Measurements from ENCODE around the gene KIF5A.

The KIF5A gene

GRCh38 chr12:57609101-57609780, 59.4 kb downstream of the KIF5A start:
- Histone ChIP-seq H3K9me3 (ENCODE audit: low read length) (no peaks in the 10 kb centered on the region), H3K4me1 (ENCODE audit: insufficient read depth, low read length) (peaks cover 31% of the 10 kb centered on the region), H3K27me3 (ENCODE audit: insufficient read depth, low read length) (no peaks in the 10 kb centered on the region), H3K36me3 (ENCODE audit: insufficient read depth, low read length) (peaks cover 43% of the 10 kb centered on the region), H2AFZ (ENCODE audit: low read depth, low read length) (no peak overlapping the region), H3K4me3 (ENCODE audit: low read length) (no peak overlapping the region)

GRCh38 chr12:57609781-57610553, 60.1 kb downstream of the KIF5A start:
- H2AFZ ChIP-seq (ENCODE audit: low read depth, low read length) = no peak overlapping the region
- H3K9me3 ChIP-seq (ENCODE audit: low read length) = no peaks in the 10 kb centered on the region
- H3K36me3 ChIP-seq (ENCODE audit: insufficient read depth, low read length) = peaks cover 48% of the 10 kb centered on the region
- H3K27me3 ChIP-seq (ENCODE audit: insufficient read depth, low read length) = no peaks in the 10 kb centered on the region
- peaks cover 26% of the 10 kb centered on the region for H3K4me1 ChIP-seq (ENCODE audit: insufficient read depth, low read length)
- H3K4me3 ChIP-seq (ENCODE audit: low read length) = no peak overlapping the region

- Histone ChIP-seq H3K36me3 (ENCODE audit: insufficient read depth, low read length) (peaks cover 54% of the 10 kb centered on the region), H3K9me3 (ENCODE audit: low read length) (peaks cover 2% of the 10 kb centered on the region), H3K27me3 (ENCODE audit: insufficient read depth, low read length) (no peaks in the 10 kb centered on the region), H3K4me3 (ENCODE audit: low read length) (peak overlapping the region; percentile 59), H2AFZ (ENCODE audit: low read depth, low read length) (peak overlapping the region; percentile 55), H3K4me1 (ENCODE audit: insufficient read depth, low read length) (peaks cover 19% of the 10 kb centered on the region)
Measured at GRCh38 chr12:57610554-57611107, 60.8 kb downstream of the KIF5A start.

GRCh38 chr12:57611108-57611826, 61.4 kb downstream of the KIF5A start, which contains the start of gene ARHGEF25:
TSS of gene ARHGEF25 (plus strand) at chr12:57611435. CDS start at chr12:57611895, 460 bp downstream.
- peak within 1 kb of the TSS; percentile 59 for H3K4me3 ChIP-seq (ENCODE audit: low read length)
- H2AFZ ChIP-seq (ENCODE audit: low read depth, low read length) = peak within 1 kb of the TSS; percentile 55
- H3K27me3 ChIP-seq (ENCODE audit: insufficient read depth, low read length) = no peaks in the 10 kb centered on the region
- peaks cover 61% of the 10 kb centered on the region for H3K36me3 ChIP-seq (ENCODE audit: insufficient read depth, low read length)
- H3K4me1 ChIP-seq (ENCODE audit: insufficient read depth, low read length) = peaks cover 13% of the 10 kb centered on the region
- H3K9me3 ChIP-seq (ENCODE audit: low read length) = peaks cover 2% of the 10 kb centered on the region

- Histone ChIP-seq H3K36me3 (ENCODE audit: insufficient read depth, low read length) (peaks cover 60% of the 10 kb centered on the region), H3K27me3 (ENCODE audit: insufficient read depth, low read length) (no peaks in the 10 kb centered on the region), H2AFZ (ENCODE audit: low read depth, low read length) (no peak overlapping the region), H3K4me1 (ENCODE audit: insufficient read depth, low read length) (peaks cover 13% of the 10 kb centered on the region), H3K9me3 (ENCODE audit: low read length) (peaks cover 2% of the 10 kb centered on the region), H3K4me3 (ENCODE audit: low read length) (peak overlapping the region; percentile 58)
Measured at GRCh38 chr12:57611827-57612710, 62.2 kb downstream of the KIF5A start.

DNA sequence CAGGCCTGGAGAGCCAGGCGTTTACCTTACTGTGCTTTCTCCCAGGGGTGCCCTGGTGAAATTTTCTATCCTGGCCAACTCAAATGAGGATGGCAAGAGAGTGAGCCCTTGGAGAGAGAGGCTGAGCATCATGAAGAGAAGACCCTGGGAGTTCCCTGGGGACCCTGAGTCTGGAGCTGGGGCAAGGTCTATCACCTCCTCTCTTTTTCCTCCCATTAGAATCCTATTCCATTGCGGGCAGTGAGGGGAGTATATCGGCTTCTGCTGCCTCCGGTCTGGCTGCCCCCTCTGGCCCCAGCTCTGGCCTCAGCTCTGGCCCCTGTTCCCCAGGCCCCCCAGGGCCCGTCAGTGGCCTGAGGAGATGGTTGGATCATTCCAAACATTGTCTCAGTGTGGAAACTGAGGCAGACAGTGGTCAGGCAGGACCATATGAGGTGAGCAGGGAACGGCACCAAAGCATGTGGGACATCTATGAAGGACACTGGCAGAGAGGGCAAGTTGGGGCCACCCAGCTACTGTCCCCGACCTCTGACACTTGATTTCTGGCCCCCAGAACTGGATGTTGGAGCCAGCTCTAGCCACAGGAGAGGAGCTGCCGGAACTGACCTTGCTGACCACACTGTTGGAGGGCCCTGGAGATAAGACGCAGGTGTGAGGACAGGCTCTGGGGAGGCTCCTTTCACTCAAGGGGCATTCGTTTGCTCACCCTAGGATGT, 63.0 kb downstream of the KIF5A start:
- Histone ChIP-seq H3K4me3 (ENCODE audit: low read length) (no peak overlapping the region), H3K9me3 (ENCODE audit: low read length) (peaks cover 2% of the 10 kb centered on the region)

GRCh38 chr12:57613427-57614109, 63.7 kb downstream of the KIF5A start:
- no peaks in the 10 kb centered on the region for H3K27me3 ChIP-seq (ENCODE audit: insufficient read depth, low read length)
- H3K36me3 ChIP-seq (ENCODE audit: insufficient read depth, low read length) = peaks cover 51% of the 10 kb centered on the region

More for the DNA sequence above, 63.0 kb downstream of the KIF5A start:
- peaks cover 13% of the 10 kb centered on the region for H3K4me1 ChIP-seq (ENCODE audit: insufficient read depth, low read length)
- H3K27me3 ChIP-seq (ENCODE audit: insufficient read depth, low read length) = no peaks in the 10 kb centered on the region
- H2AFZ ChIP-seq (ENCODE audit: low read depth, low read length) = no peak overlapping the region
- H3K36me3 ChIP-seq (ENCODE audit: insufficient read depth, low read length) = peaks cover 58% of the 10 kb centered on the region

DNA sequence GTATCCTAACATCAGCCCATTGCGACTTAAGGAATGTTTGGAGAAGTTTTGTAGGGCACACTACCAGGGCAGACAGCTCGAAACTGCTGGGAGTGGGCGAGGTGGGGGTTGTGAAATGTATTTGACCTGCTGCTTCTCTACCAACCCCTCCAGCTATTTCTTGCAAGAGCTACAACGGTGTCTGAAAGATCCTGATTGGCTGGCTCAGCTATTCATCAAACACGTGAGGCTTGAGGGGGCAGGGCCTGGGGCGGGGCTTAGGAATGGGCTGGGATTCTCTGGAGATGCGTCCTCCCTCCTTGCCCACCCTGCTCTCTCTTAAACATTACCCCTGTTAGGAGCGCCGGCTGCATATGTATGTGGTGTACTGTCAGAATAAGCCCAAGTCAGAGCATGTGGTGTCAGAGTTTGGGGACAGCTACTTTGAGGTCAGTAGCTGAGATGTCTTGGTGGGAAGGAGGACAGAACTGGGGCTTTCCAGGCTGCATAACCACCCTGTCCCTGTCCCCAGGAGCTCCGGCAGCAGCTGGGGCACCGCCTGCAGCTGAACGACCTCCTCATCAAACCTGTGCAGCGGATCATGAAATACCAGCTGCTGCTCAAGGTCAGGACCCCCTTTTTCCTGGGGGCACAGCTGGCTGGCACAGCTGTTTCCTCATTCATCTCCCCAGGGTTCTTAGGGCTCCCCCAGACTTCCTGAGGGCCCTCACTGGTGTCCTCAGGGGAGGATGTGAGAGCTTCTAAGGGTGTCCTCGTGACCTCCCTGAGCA, 64.5 kb downstream of the KIF5A start:
- no peak overlapping the region for H2AFZ ChIP-seq (ENCODE audit: low read depth, low read length)
- peaks cover 2% of the 10 kb centered on the region for H3K9me3 ChIP-seq (ENCODE audit: low read length)
- H3K27me3 ChIP-seq (ENCODE audit: insufficient read depth, low read length) = no peaks in the 10 kb centered on the region
- peaks cover 43% of the 10 kb centered on the region for H3K36me3 ChIP-seq (ENCODE audit: insufficient read depth, low read length)
- H3K4me1 ChIP-seq (ENCODE audit: insufficient read depth, low read length) = peaks cover 13% of the 10 kb centered on the region
- H3K4me3 ChIP-seq (ENCODE audit: low read length) = no peak overlapping the region

More at GRCh38 chr12:57613427-57614109, 63.7 kb downstream of the KIF5A start:
- Histone ChIP-seq H2AFZ (ENCODE audit: low read depth, low read length) (no peak overlapping the region), H3K9me3 (ENCODE audit: low read length) (peaks cover 2% of the 10 kb centered on the region), H3K4me1 (ENCODE audit: insufficient read depth, low read length) (peaks cover 13% of the 10 kb centered on the region), H3K4me3 (ENCODE audit: low read length) (no peak overlapping the region)

- no peak overlapping the region for H3K4me3 ChIP-seq (ENCODE audit: low read length)
- H3K36me3 ChIP-seq (ENCODE audit: insufficient read depth, low read length) = peaks cover 43% of the 10 kb centered on the region
- peaks cover 13% of the 10 kb centered on the region for H3K4me1 ChIP-seq (ENCODE audit: insufficient read depth, low read length)
- H3K9me3 ChIP-seq (ENCODE audit: low read length) = peaks cover 2% of the 10 kb centered on the region
- H3K27me3 ChIP-seq (ENCODE audit: insufficient read depth, low read length) = no peaks in the 10 kb centered on the region
- H2AFZ ChIP-seq (ENCODE audit: low read depth, low read length) = no peak overlapping the region
Measured at GRCh38 chr12:57614948-57615500, 65.2 kb downstream of the KIF5A start.

GRCh38 chr12:57615637-57616036, 65.8 kb downstream of the KIF5A start:
- Histone ChIP-seq H3K27me3 (ENCODE audit: insufficient read depth, low read length) (no peaks in the 10 kb centered on the region), H3K36me3 (ENCODE audit: insufficient read depth, low read length) (peaks cover 43% of the 10 kb centered on the region), H3K9me3 (ENCODE audit: low read length) (peaks cover 2% of the 10 kb centered on the region), H2AFZ (ENCODE audit: low read depth, low read length) (no peak overlapping the region), H3K4me3 (ENCODE audit: low read length) (no peak overlapping the region), H3K4me1 (ENCODE audit: insufficient read depth, low read length) (peaks cover 10% of the 10 kb centered on the region)

Data from neuron (in vitro differentiated cells).